Measurements from ENCODE around the gene OR1M1. TPM values are rescaled to one million over a fixed set of nuclear protein-coding genes. Genes with fewer than 3 reads are reported as not detected.
"Not testable (repeated sequence)": the region's sequence is repeated elsewhere in the genome, so short reads cannot be mapped to it uniquely, and the experiment has no call there.

OR1M1 gene
- total RNA-seq, 1 donor, result not detected

DNA sequence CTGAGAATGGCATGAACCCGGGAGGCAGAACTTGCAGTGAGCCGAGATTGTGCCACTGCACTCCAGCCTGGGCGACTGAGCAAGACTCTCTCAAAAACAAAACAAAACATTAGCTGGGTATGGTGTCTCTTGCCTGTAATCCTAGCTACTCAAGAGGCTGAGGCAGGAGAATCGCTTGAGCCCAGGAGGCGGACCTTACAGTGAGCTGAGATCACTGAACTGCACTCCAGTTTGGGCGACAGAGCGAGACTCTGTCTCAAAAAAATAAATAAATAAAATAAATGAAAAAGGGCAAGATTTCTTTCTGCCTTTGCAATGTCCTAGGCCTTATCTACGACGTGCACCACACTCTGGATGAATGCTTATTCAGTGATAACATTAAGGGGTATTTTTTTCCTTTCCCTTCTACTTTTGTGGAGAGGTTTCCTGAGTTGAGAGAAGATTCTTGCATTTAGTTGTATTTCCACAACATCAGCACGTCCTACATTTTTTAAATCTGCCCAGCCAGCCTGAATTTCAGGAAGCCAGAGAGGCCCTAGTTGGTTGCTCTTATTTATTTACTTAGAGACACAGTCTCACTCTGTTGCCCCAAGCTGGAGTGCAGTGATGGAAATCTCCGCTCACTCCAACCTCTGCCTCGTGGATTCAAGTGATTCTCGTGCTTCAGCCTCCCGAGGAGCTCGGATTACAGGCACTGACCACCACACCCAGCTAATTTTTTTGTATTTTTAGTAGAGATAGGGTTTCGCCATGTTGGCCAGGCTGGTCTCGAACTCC lies 26.1 kb upstream of the OR1M1 start:
- DNase-seq (ENCODE audit: low read depth), result no peak
- TF ChIP-seq, protein P1, sequence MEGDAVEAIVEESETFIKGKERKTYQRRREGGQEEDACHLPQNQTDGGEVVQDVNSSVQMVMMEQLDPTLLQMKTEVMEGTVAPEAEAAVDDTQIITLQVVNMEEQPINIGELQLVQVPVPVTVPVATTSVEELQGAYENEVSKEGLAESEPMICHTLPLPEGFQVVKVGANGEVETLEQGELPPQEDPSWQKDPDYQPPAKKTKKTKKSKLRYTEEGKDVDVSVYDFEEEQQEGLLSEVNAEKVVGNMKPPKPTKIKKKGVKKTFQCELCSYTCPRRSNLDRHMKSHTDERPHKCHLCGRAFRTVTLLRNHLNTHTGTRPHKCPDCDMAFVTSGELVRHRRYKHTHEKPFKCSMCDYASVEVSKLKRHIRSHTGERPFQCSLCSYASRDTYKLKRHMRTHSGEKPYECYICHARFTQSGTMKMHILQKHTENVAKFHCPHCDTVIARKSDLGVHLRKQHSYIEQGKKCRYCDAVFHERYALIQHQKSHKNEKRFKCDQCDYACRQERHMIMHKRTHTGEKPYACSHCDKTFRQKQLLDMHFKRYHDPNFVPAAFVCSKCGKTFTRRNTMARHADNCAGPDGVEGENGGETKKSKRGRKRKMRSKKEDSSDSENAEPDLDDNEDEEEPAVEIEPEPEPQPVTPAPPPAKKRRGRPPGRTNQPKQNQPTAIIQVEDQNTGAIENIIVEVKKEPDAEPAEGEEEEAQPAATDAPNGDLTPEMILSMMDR (IDR thresholded peaks at IDR 0.05; ENCODE audit: insufficient read depth, low read depth, low read length), result no peak
- no peak overlapping the region for H3K4me3 ChIP-seq (ENCODE audit: low read depth, low read length)

DNA sequence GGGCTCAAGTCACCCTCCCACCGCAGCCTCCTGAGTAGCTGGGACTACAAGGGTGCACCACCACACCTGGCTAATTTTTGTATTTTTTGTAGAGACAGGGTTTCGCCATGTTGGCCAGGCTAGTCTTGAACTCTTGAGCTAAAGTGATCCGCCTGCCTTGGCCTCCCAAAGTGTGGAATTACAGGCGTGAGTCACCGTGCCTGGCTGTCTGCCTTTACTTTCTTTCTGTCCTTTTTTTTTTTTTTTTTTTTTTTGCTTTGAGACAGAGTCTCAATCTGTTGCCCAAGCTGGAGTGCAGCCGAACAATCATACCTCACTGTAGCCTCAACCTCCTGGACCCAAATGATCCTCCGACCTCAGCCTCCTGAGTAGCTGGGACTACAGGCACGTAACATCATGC lies 25.0 kb upstream of the OR1M1 start:
- TF ChIP-seq, protein P1 (IDR thresholded peaks at IDR 0.05; ENCODE audit: insufficient read depth, low read depth, low read length), result no peak
- H3K4me3 ChIP-seq (ENCODE audit: low read depth, low read length), result no peak overlapping the region
- DNase-seq (ENCODE audit: low read depth), result no peak

DNA sequence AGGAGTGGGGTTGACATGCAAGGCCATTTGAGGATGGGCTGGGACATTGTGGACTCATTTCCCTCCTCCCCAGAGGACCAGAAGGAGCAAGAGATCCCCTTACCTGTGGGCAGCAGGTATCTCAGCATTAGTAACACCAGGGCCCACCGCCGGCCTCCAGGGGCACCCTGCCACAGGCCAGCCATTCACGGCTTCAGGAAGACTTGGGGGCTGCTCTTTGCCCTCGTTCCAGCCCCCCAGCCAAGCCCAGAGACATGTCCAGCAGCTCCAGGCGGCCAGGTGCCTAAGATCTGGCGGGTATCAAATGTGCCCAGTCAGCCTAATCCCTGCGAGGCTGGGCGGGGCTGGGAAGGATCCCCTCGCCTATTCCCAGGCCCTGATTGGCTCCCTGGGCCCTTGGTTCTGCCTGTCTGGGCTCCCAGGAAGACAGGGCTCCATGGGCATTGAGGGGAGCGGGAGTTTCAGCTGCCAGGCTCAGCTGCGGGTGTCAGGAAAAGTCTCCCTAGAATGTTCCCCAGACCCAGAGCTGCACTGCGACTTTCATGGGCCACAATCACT lies 21.3 kb upstream of the OR1M1 start:
- no peak overlapping the region for H3K4me3 ChIP-seq (ENCODE audit: low read depth, low read length)
- DNase-seq (ENCODE audit: low read depth), result no peak
- TF ChIP-seq, protein P1 (IDR thresholded peaks at IDR 0.05; ENCODE audit: insufficient read depth, low read depth, low read length), result no peak

DNA sequence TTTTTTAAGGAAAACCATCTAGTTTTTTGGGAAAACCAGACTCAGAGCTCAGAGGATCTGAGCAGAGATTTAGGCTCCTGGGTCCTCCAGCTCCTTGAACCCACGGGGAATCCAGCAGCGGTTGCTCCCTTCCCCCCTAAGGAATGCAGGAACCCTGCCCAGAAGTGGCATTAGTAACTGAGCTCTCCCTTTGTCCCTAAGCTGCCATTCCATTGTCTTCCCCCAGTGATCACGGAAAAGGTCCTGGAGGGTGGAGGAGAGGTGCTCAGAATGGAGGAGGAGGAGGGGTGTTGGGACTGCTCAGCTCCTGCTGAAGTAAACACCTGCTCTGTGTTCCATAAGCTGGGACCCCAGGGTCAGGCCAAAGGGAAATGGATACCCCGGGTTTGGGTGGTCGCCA lies 16.8 kb upstream of the OR1M1 start:
- no peak for DNase-seq (ENCODE audit: low read depth)
- TF ChIP-seq, protein P1 (IDR thresholded peaks at IDR 0.05; ENCODE audit: insufficient read depth, low read depth, low read length), result no peak
- H3K4me3 ChIP-seq (ENCODE audit: low read depth, low read length), result no peak overlapping the region

DNA sequence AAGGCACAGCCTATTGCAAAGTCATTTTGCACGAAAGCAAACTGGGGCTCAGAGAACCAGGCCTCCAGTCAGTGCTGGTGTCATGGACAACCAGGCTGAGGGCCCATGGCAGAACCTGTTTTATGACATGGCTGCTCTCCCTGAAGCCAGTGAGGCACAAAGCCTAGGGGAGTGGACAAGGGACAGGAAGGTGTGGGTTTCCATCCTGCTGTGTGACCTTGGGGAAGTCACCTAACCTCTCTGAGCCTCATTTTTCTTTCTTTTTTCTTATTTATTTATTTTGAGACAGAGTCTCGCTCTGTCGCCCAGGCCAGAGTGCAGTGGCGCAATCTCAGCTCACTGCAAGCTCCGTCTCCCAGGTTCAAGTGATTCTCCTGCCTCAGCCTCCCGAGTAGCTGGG lies 15.1 kb upstream of the OR1M1 start:
- not testable (repeated sequence) for DNase-seq (ENCODE audit: low read depth); H3K4me3 ChIP-seq (ENCODE audit: low read depth, low read length)

DNA sequence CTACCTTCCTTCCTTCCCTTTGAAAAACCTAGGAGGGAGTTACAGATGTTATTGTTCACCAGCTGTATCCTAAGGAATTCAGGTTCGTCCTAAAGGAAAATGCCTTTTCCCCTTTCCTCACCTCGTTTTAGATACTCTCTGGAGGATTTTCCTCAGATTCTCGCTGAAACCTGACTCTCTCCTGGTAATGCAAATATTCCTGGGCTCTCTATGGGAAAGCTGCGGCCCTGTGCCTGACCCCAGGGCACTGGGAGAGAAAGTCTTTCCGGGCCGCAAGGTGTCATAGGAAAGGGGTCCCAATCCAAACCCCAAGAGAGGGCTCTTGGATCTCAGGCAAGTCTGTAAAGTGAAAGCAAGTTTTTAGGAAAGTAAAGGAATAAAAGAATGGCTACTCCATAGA lies 13.1 kb upstream of the OR1M1 start:
- no peak for DNase-seq (ENCODE audit: low read depth)
- no peak overlapping the region for H3K4me3 ChIP-seq (ENCODE audit: low read depth, low read length)
- TF ChIP-seq, protein P1 (IDR thresholded peaks at IDR 0.05; ENCODE audit: insufficient read depth, low read depth, low read length), result no peak

DNA sequence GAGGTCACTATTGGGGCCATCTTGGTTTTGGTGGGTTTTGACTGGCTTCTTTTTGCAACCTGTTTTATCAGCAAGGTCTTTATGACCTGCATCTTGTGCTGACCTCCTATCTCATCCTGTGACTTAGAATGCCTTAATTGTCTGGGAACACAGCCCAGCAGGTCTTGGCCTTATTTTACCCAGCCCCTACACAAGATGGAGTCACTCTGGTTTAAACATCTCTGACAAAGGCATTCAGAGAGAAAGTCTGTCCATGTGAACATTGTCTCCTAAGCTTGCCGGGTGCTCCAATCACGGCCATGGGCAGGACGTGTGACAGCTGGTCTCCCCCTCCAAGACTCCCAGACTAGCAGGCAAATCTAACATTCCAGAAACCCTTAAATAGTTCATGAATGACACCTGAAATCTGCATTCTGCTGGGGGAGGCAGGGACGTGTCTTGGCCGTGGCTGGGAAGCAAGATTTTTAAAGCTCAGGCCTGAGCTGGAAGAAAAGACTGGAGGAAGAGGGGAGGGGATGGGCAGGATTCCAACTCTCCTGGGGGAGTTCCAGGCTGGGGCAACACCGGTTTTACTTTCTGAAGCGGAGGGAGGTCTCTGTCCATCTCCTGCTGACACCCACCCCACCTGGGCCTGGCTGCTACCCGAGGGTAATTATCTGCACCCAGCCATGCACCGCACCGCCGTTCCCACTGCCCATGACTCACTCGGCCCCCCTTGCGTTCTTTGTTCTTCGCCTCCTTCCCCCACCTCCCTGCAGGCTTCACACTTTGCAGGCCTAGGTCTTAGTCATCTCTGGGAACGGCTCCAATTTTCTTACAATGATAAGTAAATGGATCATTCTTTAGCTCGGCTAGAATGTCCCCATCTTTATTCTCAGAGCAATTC lies 11.6 kb upstream of the OR1M1 start:
- no peak overlapping the region for H3K4me3 ChIP-seq (ENCODE audit: low read depth, low read length)
- TF ChIP-seq, protein P1 (IDR thresholded peaks at IDR 0.05; ENCODE audit: insufficient read depth, low read depth, low read length), result no peak
- DNase-seq (ENCODE audit: low read depth), result peak; percentile 79
